Psoas muscle (tissue), 8 donors: ENCODE measurements around the gene F2RL3. TPM values are rescaled to one million over a fixed set of nuclear protein-coding genes. Genes with fewer than 3 reads are reported as not detected.
A peak's percentile ranks its signal among the peaks of the same experiment; 100 is the strongest.

Source experiments
- ATAC-seq, 4 donors: fragments of 200-7000 bp; cut with Tn5 transposase; one replicate each; pipeline ENCODE4 v1.9.1; 2020; ENCODE audit warnings: moderate library complexity in 3 of 4, mild to moderate bottlenecking in 2 of 4
- DNase-seq, 2 donors: peaks; one replicate each; pipeline ENCODE4 v3.0.0-alpha.2; 2020
- H3K27ac ChIP-seq: fragments of 200-600 bp; one replicate; pipeline ENCODE4 v1.8.0; 2022
- H3K27me3 ChIP-seq, 3 donors: fragments of 200-600 bp in 1 of 3; one replicate each; pipeline versions ENCODE4 v1.6.1 to v1.8.0; 2013 to 2022; ENCODE audit warnings: low read length in 2 of 3, mild to moderate bottlenecking in 2 of 3, moderate library complexity in 1 of 3; ENCODE audit not compliant: insufficient read depth in 3 of 3
- H3K36me3 ChIP-seq, 2 donors: fragments of 200-600 bp in 1 of 2; one replicate each; pipeline versions ENCODE4 v1.6.1 to v1.8.0; 2013 to 2022; ENCODE audit warnings: low read depth in 1 of 2, mild to moderate bottlenecking in 1 of 2, moderate library complexity in 1 of 2; ENCODE audit not compliant: insufficient read depth in 1 of 2
- H3K4me1 ChIP-seq: fragments of 200-600 bp; one replicate; pipeline ENCODE4 v1.8.0; 2022
- H3K4me3 ChIP-seq: fragments of 200-600 bp; one replicate; pipeline ENCODE4 v1.8.0; 2022; ENCODE audit warnings: mild to moderate bottlenecking
- H3K9me3 ChIP-seq: fragments of 200-600 bp; one replicate; pipeline ENCODE4 v1.8.0; 2022
- CTCF ChIP-seq: fragments of 200-600 bp; IDR thresholded peaks from one replicate; pipeline ENCODE4 v1.8.0; 2022; ENCODE audit warnings: antibody characterized with exemption
- WGBS, 3 donors: extraction: QIAGEN DNeasy Blood & Tissue Kit; methylation state at CpG; one replicate each; pipeline versions ENCODE4 v1.1.6 to v1.1.7; 2013; 5-methylcytosine and 5-hydroxymethylcytosine counted together
- intact Hi-C, 2 donors: fragments of 100-400 bp; cut with DNase I; formaldehyde crosslinking; loops; one replicate each; pipeline versions ENCODE4 v1.11.0 to v1.14.2; 2022
- polyA plus RNA-seq, 3 donors: library from polyadenylated mRNA; stranded (reverse); fragments of 200-250 nt; gene quantifications; one replicate each; pipeline ENCODE4 v1.2.3, GENCODE V29; 2013
- total RNA-seq, 4 donors: library from RNA; stranded (reverse); fragmentation: NEBNext Ultra II Directional in 2 of 4; extraction: Animal tissue kit (Norgen Biotek cat#: 25700) in 2 of 4; gene quantifications; one replicate each; pipeline versions ENCODE4 v1.2.1 to v1.2.4, GENCODE V29; 2021 to 2023
- donor health status: healthy with polysubstance abuse.
- donor health status: DM: no; HTN: no; CAD: no; lungs with moderate emphysema.
- donor health status: Bipolar disorder and iron deficiency.
- donor health status: healthy.
- donor health status: DM: yes; HTN: yes; CAD: no.
- donor health status: DM: no; HTN: no; CAD: no.
- donor health status: DM: no; HTN: no; CAD: no.
- donor health status: DM: yes; HTN: yes; CAD: no.

F2RL3 gene
- total and polyA plus RNA-seq, 7 donors: 0.27 to 4.5 (median 1.4) TPM

DNA sequence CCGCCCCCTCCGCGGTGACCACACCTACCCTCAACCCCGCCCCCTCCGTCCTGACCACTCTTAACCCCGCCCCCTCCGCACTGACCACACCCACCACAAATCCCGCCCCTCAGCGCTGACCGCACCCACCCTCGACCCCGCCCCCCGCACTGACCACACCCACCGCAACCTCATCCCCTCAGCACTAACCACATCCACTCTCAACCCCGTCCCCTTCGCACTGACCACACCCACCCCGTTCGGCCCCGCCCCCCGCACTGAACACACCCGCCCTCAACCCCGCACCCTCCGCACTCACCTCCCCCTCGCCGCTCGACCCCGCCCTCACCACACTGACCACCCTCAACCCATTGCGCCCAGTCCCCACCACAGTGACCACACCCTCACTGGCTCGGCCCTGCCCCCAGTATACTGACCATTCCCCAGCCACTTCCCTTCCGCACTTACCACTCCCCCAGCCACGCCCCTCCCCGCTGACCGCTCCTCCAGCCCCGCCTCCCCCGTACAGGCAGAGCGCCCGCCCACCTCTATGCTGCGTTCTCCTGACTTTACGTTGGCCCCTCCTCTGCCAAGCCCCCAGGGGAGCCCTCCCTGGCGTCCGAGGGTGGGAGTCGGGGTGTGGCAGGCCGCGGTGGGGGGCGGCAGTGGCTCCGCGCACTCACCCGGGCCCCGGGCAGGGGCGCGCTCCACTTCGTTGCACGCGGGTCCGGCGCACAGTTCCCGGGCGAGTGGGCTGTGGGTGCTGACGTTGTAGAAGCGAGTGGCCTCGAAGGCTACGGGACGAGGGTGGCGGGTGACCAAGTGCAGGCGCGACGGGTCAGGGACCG lies 8.4 kb downstream of the F2RL3 start:
- WGBS, 3 donors: 1 to 2% (median 2%) methylated on average over 45 to 68 of the region's 68 CpGs
- Histone ChIP-seq H3K4me1 (peaks cover 4% of the 10 kb centered on the region), H3K4me3 (peak overlapping the region; percentile 69), H3K27me3 (peaks cover 0 to 47% (median 12%) of the 10 kb centered on the region in 3 donors), H3K9me3 (no peaks in the 10 kb centered on the region), H3K27ac (peak overlapping the region; percentile 65), H3K36me3 (no peaks in the 10 kb centered on the region)
- DNase-seq: peak; percentile 92 to 94
- ATAC-seq: peak; percentile 83 to 88 (median 86)
- TF ChIP-seq CTCF: no peak
- intact Hi-C loops: loop anchor here in 1 of 2 donors (5.0 kb wide), 1 partner anchor 70 kb away; the partner anchor contains the start of gene SIN3B

- H3K27me3 ChIP-seq: peaks cover 0 to 47% (median 12%) of the 10 kb centered on the region in 3 donors
- H3K4me3 ChIP-seq: peak overlapping the region; percentile 69
- peaks cover 4% of the 10 kb centered on the region for H3K4me1 ChIP-seq
- 12 to 13% (median 12%) methylated on average over 21 to 30 of the region's 30 CpGs for WGBS, 3 donors
- no peaks in the 10 kb centered on the region for H3K36me3 ChIP-seq
- peak in 3 of 4 donors; percentile 7 to 17 (median 7) for ATAC-seq
- TF ChIP-seq CTCF: no peak
- intact Hi-C loops: loop anchor here in 1 of 2 donors (5.0 kb wide), 1 partner anchor 71 kb away; the partner anchor contains the start of gene SIN3B
- H3K9me3 ChIP-seq: no peaks in the 10 kb centered on the region
- DNase-seq: no peak
- H3K27ac ChIP-seq: peak overlapping the region; percentile 65
Measured at GRCh38 chr19:16897856-16898161, 9.0 kb downstream of the F2RL3 start.

GRCh38 chr19:16898361-16899015 lies 9.7 kb downstream of the F2RL3 start:
- Histone ChIP-seq H3K9me3 (no peaks in the 10 kb centered on the region), H3K4me3 (peak overlapping the region; percentile 69), H3K4me1 (peaks cover 4% of the 10 kb centered on the region), H3K27ac (no peak overlapping the region), H3K36me3 (no peaks in the 10 kb centered on the region), H3K27me3 (peaks cover 0 to 45% (median 12%) of the 10 kb centered on the region in 3 donors)
- 83 to 90% (median 87%) methylated on average over 12 of the region's 12 CpGs for WGBS, 3 donors
- ATAC-seq (no peak), DNase-seq (no peak)
- no peak for TF ChIP-seq CTCF
- intact Hi-C loops: loop anchor here in 1 of 2 donors (5.0 kb wide), 1 partner anchor 71 kb away; the partner anchor contains the start of gene SIN3B

GRCh38 chr19:16899566-16900075 lies 10.8 kb downstream of the F2RL3 start:
- Histone ChIP-seq H3K4me3 (no peak overlapping the region), H3K9me3 (no peaks in the 10 kb centered on the region), H3K4me1 (no peaks in the 10 kb centered on the region), H3K27me3 (peaks cover 0 to 33% (median 11%) of the 10 kb centered on the region in 3 donors), H3K36me3 (no peaks in the 10 kb centered on the region), H3K27ac (no peak overlapping the region)
- no peak for ATAC-seq
- 32 to 46% (median 42%) methylated on average over 6 to 7 of the region's 7 CpGs for WGBS, 3 donors
- DNase-seq: peak in 1 of 2 donors; percentile 61
- TF ChIP-seq CTCF: peak; percentile 29
- intact Hi-C loops: loop anchor here in 1 of 2 donors (5.0 kb wide), 1 partner anchor 72 kb away; the partner anchor contains the start of gene SIN3B
